Kidney glomerular epithelial cell (primary cell): ENCODE results near the gene P2RX7.
"Not testable (repeated sequence)": the region's sequence is repeated elsewhere in the genome, so short reads cannot be mapped to it uniquely, and the experiment has no call there.

Experiments used
- DNase-seq: peaks from one replicate; lab custom pipeline; 2025; lab: John Stamatoyannopoulos, UW

P2RX7 gene

GRCh38 chr12:121135320-121135719 is 2.6 kb downstream of the P2RX7 start:
- DNase-seq = no peak

GRCh38 chr12:121137512-121137911 is 4.8 kb downstream of the P2RX7 start:
- no peak for DNase-seq

- no peak for DNase-seq
Measured at GRCh38 chr12:121138284-121138683, 5.6 kb downstream of the P2RX7 start.

- DNase-seq = no peak
Measured at GRCh38 chr12:121139286-121139685, 6.6 kb downstream of the P2RX7 start.

GRCh38 chr12:121142171-121142950 is 9.7 kb downstream of the P2RX7 start:
- DNase-seq = no peak

- no peak for DNase-seq
Measured at GRCh38 chr12:121144416-121144914, 11.8 kb downstream of the P2RX7 start.

- no peak for DNase-seq
Measured at GRCh38 chr12:121145221-121145620, 12.5 kb downstream of the P2RX7 start.

GRCh38 chr12:121149289-121149688 is 16.6 kb downstream of the P2RX7 start:
- not testable (repeated sequence) for DNase-seq

- DNase-seq = no peak
Measured at GRCh38 chr12:121154793-121155375, 22.2 kb downstream of the P2RX7 start.

GRCh38 chr12:121156365-121156764 is 23.7 kb downstream of the P2RX7 start:
- no peak for DNase-seq

- DNase-seq = no peak
Measured at GRCh38 chr12:121158085-121158484, 25.4 kb downstream of the P2RX7 start.

- not testable (repeated sequence) for DNase-seq
Measured at GRCh38 chr12:121158728-121159351, 26.2 kb downstream of the P2RX7 start.

- no peak for DNase-seq
Measured at GRCh38 chr12:121159467-121160307, 27.0 kb downstream of the P2RX7 start.

GRCh38 chr12:121162384-121162783 is 29.7 kb downstream of the P2RX7 start:
- DNase-seq = no peak

GRCh38 chr12:121162985-121163384 is 30.3 kb downstream of the P2RX7 start:
- DNase-seq = no peak

- DNase-seq = not testable (repeated sequence)
Measured at GRCh38 chr12:121164839-121165238, 32.2 kb downstream of the P2RX7 start.

GRCh38 chr12:121165316-121165715 is 32.6 kb downstream of the P2RX7 start:
- no peak for DNase-seq

- DNase-seq = no peak
Measured at GRCh38 chr12:121166356-121166755, 33.7 kb downstream of the P2RX7 start.

GRCh38 chr12:121167232-121167820 is 34.6 kb downstream of the P2RX7 start:
- DNase-seq = no peak

GRCh38 chr12:121167951-121168350 is 35.3 kb downstream of the P2RX7 start:
- peak; percentile 15 for DNase-seq

- no peak for DNase-seq
Measured at GRCh38 chr12:121170151-121170550, 37.5 kb downstream of the P2RX7 start.
